ENCODE data around the gene PTPN6.

GRCh38 chr12:6948873-6949594, 2.1 kb upstream of the PTPN6 start:
- TF ChIP-seq TAF1 (IDR thresholded peaks at IDR 0.05; ENCODE audit: borderline replicate concordance, low read depth, low read length) (no peak), POLR2A (IDR thresholded peaks at IDR 0.05; ENCODE audit: low read depth, low read length) (no peak), POLR2AphosphoS5 (IDR thresholded peaks at IDR 0.05; ENCODE audit: low read depth, low read length) (no peak)

Measured in GM12892 (cell line).